Measurements from ENCODE around the gene PROSER3. TPM values are rescaled to one million over a fixed set of nuclear protein-coding genes. Genes with fewer than 3 reads are reported as not detected.

The PROSER3 gene
- total and polyA plus RNA-seq, 2 experiments from 2014 or later = 2.7 to 12.6 TPM

DNA sequence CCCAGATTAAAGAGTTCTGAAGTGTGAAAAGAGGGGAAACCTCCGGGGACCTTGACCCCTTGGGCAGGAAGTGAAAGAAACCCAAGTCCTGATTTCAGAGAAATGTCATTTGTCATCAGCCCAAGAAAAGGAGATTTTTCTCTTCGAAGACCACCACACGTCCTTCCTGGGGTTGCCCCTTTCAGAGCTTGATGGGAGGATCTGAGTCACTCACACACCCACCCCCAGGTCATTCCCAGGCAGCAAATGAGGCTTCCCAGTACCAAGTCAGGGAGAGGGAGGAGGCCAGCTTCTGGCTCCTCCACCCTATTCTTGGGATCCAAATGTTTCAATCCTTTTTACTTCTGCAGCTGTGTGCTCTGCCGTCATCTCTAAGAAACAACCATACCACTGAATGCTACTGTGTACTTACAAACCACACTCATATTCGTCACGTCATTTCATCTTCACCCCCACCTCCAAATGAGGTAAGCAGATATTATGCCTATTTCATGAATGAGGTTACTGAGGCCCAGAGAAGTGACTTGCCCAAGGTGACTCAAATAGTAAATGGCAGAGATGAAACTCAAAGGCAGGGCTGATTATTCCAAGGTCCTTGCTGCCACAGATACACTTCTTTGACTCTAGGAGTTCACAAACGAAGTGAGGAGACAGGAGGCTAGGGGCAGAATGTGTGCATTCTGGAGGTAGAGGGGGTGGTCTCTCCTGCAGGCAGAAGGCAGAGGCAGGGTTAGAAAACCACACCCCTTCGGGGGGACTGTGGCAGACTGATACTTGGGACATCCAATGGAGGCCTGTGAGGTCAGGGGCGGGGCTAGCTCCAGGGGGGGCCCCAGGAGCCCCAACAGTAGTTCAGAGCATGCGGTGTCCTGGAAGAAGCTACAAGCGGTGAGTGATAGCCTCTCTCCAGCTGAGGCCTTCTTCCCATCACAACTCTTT lies 45.1 kb upstream of the PROSER3 start:
- DNase-seq = no peak
- H3K36me3 ChIP-seq (ENCODE audit: low read depth) = no peaks in the 10 kb centered on the region
- no peaks in the 10 kb centered on the region for H3K9me2 ChIP-seq (ENCODE audit: insufficient read depth)
- H3K9ac ChIP-seq = no peak overlapping the region
- no peaks in the 10 kb centered on the region; the same call in 1 of the 2 replicates for H3F3A ChIP-seq (ENCODE audit: insufficient read depth)
- 66 to 69% methylated on average over 11 of the region's 11 CpGs for WGBS, 2 experiments (ENCODE audit: low coverage in 1 of 2, low lambda C conversion rate in 2 of 2, missing lambda C conversion rate in 2 of 2)
- no peak overlapping the region for H3K4me2 ChIP-seq (ENCODE audit: unreplicated experiment)
- no peaks in the 10 kb centered on the region; the same call in 1 of the 2 replicates for H3K27me3 ChIP-seq (replicated peaks; ENCODE audit: insufficient read depth)
- no peak overlapping the region for H3K27ac ChIP-seq
- no peaks in the 10 kb centered on the region for H4K20me1 ChIP-seq (ENCODE audit: insufficient read depth)
- in situ Hi-C loops (cut with MboI) = no loop called here
- no peaks in the 10 kb centered on the region for H3K9me3 ChIP-seq (ENCODE audit: low read depth)
- H3K79me2 ChIP-seq (ENCODE audit: insufficient read depth) = 0 out of 2 replicates have a peak, but pooled peaks cover 9% of the 10 kb centered on the region
- no peak for TF ChIP-seq EZH2phosphoT487 (IDR thresholded peaks at IDR 0.05; ENCODE audit: insufficient read depth, low read depth)
- no peak for TF ChIP-seq EZH2 (IDR thresholded peaks at IDR 0.05; ENCODE audit: insufficient read depth, poor library complexity, severe bottlenecking)
- no peak overlapping the region for H3K4me3 ChIP-seq
- no peaks in the 10 kb centered on the region for H3K4me1 ChIP-seq (ENCODE audit: insufficient read depth)
- H2AFZ ChIP-seq = no peak overlapping the region

DNA sequence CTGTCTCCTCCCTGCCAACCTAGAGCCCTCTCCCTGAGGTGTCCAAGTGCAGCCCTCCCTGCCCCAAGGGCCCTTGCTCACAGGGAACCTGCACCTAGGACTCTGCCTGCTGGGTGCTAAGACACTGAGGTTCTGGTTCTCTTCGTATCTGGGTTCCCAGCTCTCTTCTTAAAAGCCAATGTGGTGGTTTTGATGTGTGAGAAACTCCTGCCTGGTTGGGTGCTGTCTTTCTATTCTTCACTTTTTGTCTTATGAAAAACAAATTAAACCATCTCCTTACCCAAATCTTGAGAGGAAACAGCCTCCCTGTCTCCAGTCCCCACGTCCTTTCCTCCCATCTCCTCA lies 44.5 kb upstream of the PROSER3 start:
- DNase-seq = no peak
- Histone ChIP-seq H3K27me3 (replicated peaks; ENCODE audit: insufficient read depth) (no peaks in the 10 kb centered on the region; the same call in 1 of the 2 replicates), H3K36me3 (ENCODE audit: low read depth) (no peaks in the 10 kb centered on the region), H2AFZ (no peak overlapping the region), H3K27ac (no peak overlapping the region), H3K9me2 (ENCODE audit: insufficient read depth) (no peaks in the 10 kb centered on the region), H3F3A (ENCODE audit: insufficient read depth) (no peaks in the 10 kb centered on the region; the same call in 1 of the 2 replicates), H3K9me3 (ENCODE audit: low read depth) (no peaks in the 10 kb centered on the region), H3K4me3 (no peak overlapping the region), H4K20me1 (ENCODE audit: insufficient read depth) (no peaks in the 10 kb centered on the region), H3K9ac (no peak overlapping the region), H3K79me2 (ENCODE audit: insufficient read depth) (peaks cover 12% of the 10 kb centered on the region), H3K4me2 (ENCODE audit: unreplicated experiment) (no peak overlapping the region), H3K4me1 (ENCODE audit: insufficient read depth) (no peaks in the 10 kb centered on the region)
- 39 to 41% methylated on average over 2 of the region's 2 CpGs for WGBS, 2 experiments (ENCODE audit: low coverage in 1 of 2, low lambda C conversion rate in 2 of 2, missing lambda C conversion rate in 2 of 2)
- in situ Hi-C loops (cut with MboI) = no loop called here
- TF ChIP-seq EZH2phosphoT487 (IDR thresholded peaks at IDR 0.05; ENCODE audit: insufficient read depth, low read depth) (no peak), EZH2 (IDR thresholded peaks at IDR 0.05; ENCODE audit: insufficient read depth, poor library complexity, severe bottlenecking) (no peak)

DNA sequence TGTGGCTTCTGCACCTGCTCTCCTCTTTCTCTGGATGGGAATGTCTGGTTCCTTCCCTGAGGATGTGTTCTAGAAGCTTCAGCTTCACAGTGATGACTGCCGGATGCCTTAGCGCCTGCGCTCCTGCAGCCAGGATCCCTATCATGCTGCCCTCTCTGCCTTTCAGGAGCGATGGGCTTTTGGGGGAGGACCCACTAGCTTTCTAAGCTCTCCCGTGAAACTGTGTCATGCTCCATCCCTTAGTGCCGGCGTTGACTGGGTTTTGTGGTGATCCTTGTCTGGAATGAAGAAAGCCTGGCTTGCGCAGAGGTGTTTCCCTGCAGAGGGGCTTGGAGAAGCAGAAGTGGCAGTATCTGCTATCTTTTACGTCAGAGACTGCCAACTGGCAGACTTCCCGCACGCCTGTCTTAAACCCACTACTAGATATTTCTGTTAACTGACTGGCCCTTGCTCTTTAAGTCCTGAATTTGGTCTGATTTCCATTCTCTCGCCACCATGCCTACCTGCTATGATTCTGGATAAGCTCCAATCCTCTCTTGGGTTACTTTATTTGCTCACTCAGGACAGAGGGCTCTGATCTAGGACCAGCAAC lies 44.0 kb upstream of the PROSER3 start:
- in situ Hi-C loops (cut with MboI) = no loop called here

DNA sequence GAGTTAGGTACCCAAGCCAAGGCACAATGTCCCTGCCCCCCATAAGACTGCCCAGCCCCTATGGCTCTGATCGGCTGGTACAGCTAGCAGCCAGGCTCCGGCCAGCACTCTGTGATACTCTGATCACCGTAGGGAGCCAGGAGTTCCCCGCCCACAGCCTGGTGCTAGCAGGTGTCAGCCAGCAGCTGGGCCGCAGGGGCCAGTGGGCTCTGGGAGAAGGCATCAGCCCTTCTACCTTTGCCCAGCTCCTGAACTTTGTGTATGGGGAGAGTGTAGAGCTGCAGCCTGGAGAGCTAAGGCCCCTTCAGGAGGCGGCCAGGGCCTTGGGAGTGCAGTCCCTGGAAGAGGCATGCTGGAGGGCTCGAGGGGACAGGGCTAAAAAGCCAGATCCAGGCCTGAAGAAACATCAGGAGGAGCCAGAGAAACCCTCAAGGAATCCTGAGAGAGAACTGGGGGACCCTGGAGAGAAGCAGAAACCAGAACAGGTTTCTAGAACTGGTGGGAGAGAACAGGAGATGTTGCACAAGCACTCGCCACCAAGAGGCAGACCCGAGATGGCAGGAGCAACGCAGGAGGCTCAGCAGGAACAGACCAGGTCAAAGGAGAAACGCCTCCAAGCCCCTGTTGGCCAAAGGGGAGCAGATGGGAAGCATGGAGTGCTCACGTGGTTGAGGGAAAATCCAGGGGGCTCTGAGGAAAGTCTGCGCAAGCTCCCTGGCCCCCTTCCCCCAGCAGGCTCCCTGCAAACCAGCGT lies 43.2 kb upstream of the PROSER3 start:
- Histone ChIP-seq H3K4me1 (ENCODE audit: insufficient read depth) (no peaks in the 10 kb centered on the region), H3K9ac (no peak overlapping the region), H3K27ac (no peak overlapping the region), H3K4me3 (no peak overlapping the region), H3K36me3 (ENCODE audit: low read depth) (no peaks in the 10 kb centered on the region), H3K79me2 (ENCODE audit: insufficient read depth) (peaks cover 25% of the 10 kb centered on the region), H3K9me2 (ENCODE audit: insufficient read depth) (no peaks in the 10 kb centered on the region), H3K4me2 (ENCODE audit: unreplicated experiment) (no peak overlapping the region), H2AFZ (no peak overlapping the region), H3K9me3 (ENCODE audit: low read depth) (no peaks in the 10 kb centered on the region), H3K27me3 (replicated peaks; ENCODE audit: insufficient read depth) (no peaks in the 10 kb centered on the region), H4K20me1 (ENCODE audit: insufficient read depth) (no peaks in the 10 kb centered on the region), H3F3A (ENCODE audit: insufficient read depth) (no peaks in the 10 kb centered on the region; the same call in 1 of the 2 replicates)
- no peak for TF ChIP-seq EZH2phosphoT487 (IDR thresholded peaks at IDR 0.05; ENCODE audit: insufficient read depth, low read depth)
- TF ChIP-seq EZH2 (IDR thresholded peaks at IDR 0.05; ENCODE audit: insufficient read depth, poor library complexity, severe bottlenecking) = no peak
- no peak for DNase-seq
- in situ Hi-C loops (cut with MboI) = no loop called here
- WGBS, 2 experiments (ENCODE audit: low coverage in 1 of 2, low lambda C conversion rate in 2 of 2, missing lambda C conversion rate in 2 of 2) = 70 to 71% methylated on average over 14 of the region's 14 CpGs

More for the DNA sequence above, 44.0 kb upstream of the PROSER3 start:
- 69 to 71% methylated on average over 12 of the region's 12 CpGs for WGBS, 2 experiments (ENCODE audit: low coverage in 1 of 2, low lambda C conversion rate in 2 of 2, missing lambda C conversion rate in 2 of 2)
- Histone ChIP-seq H3K27ac (no peak overlapping the region), H3K4me2 (ENCODE audit: unreplicated experiment) (no peak overlapping the region), H3K27me3 (replicated peaks; ENCODE audit: insufficient read depth) (no peaks in the 10 kb centered on the region), H3F3A (ENCODE audit: insufficient read depth) (no peaks in the 10 kb centered on the region; the same call in 1 of the 2 replicates), H2AFZ (no peak overlapping the region), H3K36me3 (ENCODE audit: low read depth) (no peaks in the 10 kb centered on the region), H3K9me2 (ENCODE audit: insufficient read depth) (no peaks in the 10 kb centered on the region), H3K9ac (no peak overlapping the region), H3K79me2 (ENCODE audit: insufficient read depth) (peaks cover 18% of the 10 kb centered on the region), H3K4me3 (no peak overlapping the region), H3K4me1 (ENCODE audit: insufficient read depth) (no peaks in the 10 kb centered on the region), H4K20me1 (ENCODE audit: insufficient read depth) (no peaks in the 10 kb centered on the region), H3K9me3 (ENCODE audit: low read depth) (no peaks in the 10 kb centered on the region)
- DNase-seq = no peak
- no peak for TF ChIP-seq EZH2phosphoT487 (IDR thresholded peaks at IDR 0.05; ENCODE audit: insufficient read depth, low read depth)
- TF ChIP-seq EZH2 (IDR thresholded peaks at IDR 0.05; ENCODE audit: insufficient read depth, poor library complexity, severe bottlenecking) = no peak
